Measurements from ENCODE around the gene EPB41L4A. TPM values are rescaled to one million over a fixed set of nuclear protein-coding genes. Genes with fewer than 3 reads are reported as not detected.
A peak's percentile ranks its signal among the peaks of the same experiment; 100 is the strongest.
"Not testable (repeated sequence)": the region's sequence is repeated elsewhere in the genome, so short reads cannot be mapped to it uniquely, and the experiment has no call there.

The EPB41L4A gene
- total RNA-seq, 1 donor from 2014 or later = 20.5 TPM

DNA sequence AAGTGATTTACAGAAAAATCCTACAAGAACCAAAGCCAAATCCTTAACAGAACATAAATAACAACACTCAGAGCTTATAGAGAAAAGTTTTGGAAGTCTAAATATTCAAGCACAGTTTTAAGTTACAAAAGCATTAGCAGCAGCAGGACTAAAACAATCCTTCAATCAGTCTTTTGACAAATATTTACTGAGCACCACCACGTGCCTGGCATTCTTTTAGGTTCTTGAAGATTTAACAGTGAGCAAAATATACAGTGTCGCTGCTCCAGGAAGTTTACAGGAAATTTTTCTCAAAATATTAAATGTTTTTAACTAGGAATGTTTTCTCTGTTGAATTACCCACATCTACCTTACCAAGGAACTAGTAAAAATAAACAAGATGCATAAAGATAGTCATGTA, 11.4 kb downstream of the EPB41L4A start:
- intact Hi-C loops (cut with DNase I) = no loop called here
- ATAC-seq (ENCODE audit: poor library complexity) (no peak), DNase-seq (no peak)

DNA sequence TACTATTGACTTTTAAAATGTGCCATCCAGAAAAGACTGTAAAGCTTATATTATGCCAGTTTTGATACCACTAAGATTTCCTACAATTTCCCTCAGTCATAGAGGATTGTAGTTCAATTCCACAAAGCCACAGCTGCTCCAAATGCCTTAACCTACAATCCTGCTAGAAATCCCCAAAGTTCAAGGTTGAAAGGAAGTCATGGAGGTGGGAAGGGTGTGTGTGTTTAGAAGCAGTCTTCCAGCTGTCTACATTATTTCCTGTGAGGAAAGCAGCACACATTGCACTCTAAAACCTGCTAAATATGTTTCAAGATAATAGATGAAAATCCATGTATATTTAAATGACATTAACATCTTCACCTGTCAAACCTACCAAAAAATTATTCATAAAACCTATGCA, 11.8 kb downstream of the EPB41L4A start:
- intact Hi-C loops (cut with DNase I) = no loop called here
- ATAC-seq (ENCODE audit: poor library complexity) (no peak), DNase-seq (no peak)

DNA sequence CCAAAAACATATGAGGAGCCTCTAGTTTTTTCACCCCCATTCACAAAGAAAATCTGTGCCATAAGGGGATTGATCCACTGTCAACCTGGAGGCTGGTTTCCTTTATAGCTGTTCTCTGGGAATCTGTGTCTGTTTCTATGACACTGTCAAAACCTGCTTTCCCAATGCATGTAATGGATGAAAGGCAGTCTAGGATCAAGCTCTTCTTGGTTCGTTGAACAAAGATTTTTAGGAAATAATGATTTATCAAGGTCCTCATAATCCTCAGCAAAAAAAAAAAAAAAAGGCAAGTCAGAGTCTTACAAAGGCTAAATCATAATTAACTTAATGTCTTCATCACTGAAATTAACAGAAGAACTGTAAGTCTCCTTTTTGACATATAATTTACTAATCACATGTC, 16.0 kb downstream of the EPB41L4A start:
- no peak for DNase-seq
- no peak for ATAC-seq (ENCODE audit: poor library complexity)
- intact Hi-C loops (cut with DNase I) = no loop called here

DNA sequence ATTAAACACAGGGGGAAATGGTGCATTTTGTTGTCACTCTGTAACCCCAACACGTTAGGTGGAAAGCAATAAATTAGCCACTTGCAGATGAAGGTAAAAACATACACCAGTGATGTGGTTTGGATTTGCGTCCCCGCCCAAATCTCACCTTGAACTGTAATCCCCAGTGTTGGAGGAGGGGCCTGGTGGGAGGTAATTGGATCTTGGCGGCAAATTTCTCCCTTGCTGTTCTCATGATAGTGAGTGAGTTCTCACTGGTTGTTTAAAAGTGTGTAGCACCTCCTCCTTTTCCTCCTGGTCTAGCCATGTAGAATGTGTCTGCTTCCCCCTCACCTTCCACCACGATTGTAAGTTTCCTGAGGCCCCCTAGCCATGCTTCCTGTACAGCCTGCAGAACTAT, 17.2 kb downstream of the EPB41L4A start:
- ATAC-seq (ENCODE audit: poor library complexity) = no peak

GRCh38 chr5:112397690-112398089, 21.4 kb downstream of the EPB41L4A start:
- DNase-seq = no peak
- intact Hi-C loops (cut with DNase I) = no loop called here
- no peak for ATAC-seq (ENCODE audit: poor library complexity)

More for the DNA sequence above, 17.2 kb downstream of the EPB41L4A start:
- no peak for DNase-seq
- intact Hi-C loops (cut with DNase I) = no loop called here

DNA sequence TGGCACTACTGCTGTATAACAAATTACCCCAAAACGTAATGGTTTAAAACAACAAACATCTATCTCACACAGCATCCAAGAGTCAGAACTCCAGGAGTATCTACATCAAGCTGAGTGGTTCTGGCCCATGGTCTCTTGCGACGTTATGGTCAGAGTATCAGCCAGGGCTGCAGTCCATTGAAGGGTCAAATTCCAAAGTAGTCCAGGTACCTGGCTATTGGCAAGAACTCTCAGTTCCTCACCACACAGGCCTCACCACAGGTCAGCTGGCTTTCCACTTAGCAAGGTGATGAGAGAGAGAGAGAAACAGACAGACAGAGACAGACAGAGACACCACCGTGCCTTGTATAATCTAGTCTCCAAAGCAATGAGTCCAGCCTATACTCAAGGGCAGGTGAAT, 22.6 kb downstream of the EPB41L4A start:
- DNase-seq (no peak), ATAC-seq (ENCODE audit: poor library complexity) (no peak)
- intact Hi-C loops (cut with DNase I) = no loop called here

- ATAC-seq (ENCODE audit: poor library complexity); DNase-seq; intact Hi-C loops (cut with DNase I): not testable (repeated sequence)
Observed at GRCh38 chr5:112395299-112395698, 23.8 kb downstream of the EPB41L4A start.

- DNase-seq = no peak
- no peak for ATAC-seq (ENCODE audit: poor library complexity)
- intact Hi-C loops (cut with DNase I) = no loop called here
Observed at GRCh38 chr5:112390327-112390726, 28.8 kb downstream of the EPB41L4A start.

DNA sequence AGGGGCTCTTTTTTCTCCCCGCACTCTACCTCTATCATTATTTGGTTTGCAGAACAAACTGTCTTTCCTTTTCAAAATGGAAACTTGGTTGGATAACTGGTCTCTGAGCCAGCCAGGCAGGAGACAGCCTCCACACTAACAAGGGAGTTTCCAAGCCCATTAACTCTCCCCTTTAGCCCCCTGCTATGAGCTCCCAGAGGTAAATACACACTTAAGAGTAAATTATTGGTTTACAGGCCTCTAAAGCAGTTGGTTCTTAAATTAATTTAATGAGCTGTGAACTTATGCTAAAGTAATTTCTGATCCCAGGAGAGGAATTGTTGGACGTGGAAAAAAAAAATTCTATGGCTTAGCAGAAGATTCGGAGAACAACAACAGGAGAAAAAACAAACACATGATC, 30.3 kb downstream of the EPB41L4A start:
- ATAC-seq (ENCODE audit: poor library complexity) = no peak

DNA sequence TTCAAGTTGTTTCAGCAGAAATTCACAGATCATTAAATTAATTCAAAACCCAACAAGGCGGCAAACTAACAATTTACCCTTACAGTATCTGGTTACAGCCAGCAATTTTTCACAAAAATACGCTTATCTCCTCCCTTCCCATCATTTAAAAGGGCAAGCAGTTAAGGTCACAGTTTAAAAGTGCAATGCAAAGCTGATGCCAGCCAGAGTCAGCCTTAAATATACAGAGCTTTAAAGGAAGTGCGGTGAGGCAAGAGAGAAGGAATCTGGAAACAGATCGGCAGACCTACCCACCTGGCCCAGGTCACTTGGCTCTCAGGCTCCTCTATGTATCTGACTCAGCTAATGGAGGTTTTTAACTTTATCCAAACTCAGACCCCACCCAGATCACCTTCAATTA, 31.0 kb downstream of the EPB41L4A start:
- intact Hi-C loops (cut with DNase I) = no loop called here
- no peak for DNase-seq
- no peak for ATAC-seq (ENCODE audit: poor library complexity)

More for the DNA sequence above, 30.3 kb downstream of the EPB41L4A start:
- intact Hi-C loops (cut with DNase I) = no loop called here
- no peak for DNase-seq

DNA sequence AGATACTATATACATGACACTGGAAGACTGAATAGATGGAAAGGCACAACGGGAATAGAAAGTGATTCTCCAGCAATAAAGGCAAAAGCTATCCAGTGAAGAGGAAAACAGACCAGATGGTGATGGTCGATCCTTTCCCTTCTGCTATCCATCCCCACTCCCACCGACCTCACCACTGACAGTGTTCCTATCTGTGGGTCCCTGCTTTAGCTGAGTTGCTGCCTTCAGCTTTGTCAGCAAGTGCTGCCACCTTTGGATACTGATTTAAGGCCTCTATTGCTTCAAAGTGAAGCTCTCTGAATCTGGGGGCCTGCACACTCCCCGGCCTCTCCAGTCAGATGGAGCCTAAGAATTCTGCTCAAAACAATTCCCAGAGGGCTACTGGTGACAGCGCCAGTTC, 32.3 kb downstream of the EPB41L4A start:
- no peak for ATAC-seq (ENCODE audit: poor library complexity)
- no peak for DNase-seq
- intact Hi-C loops (cut with DNase I) = no loop called here

DNA sequence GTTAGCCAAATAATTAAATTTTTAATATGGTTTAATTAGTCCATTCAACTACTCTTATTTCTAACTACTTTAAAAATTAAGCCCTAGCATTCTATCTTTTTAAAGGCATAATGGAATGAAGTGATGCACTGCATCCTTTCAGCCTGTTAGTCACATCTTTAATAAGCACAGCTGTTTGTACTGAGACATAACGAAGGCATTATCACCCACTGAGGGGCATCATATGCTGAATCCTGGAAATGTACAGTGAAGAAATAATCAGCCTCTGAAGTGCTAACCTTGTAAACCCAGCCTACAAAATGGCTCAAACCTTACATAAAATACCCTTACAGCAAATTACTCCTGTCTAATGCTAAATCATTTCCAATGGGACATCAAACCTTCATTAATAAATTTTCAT, 33.1 kb downstream of the EPB41L4A start:
- intact Hi-C loops (cut with DNase I) = no loop called here
- no peak for DNase-seq
- ATAC-seq (ENCODE audit: poor library complexity) = no peak

GRCh38 chr5:112385566-112385965, 33.5 kb downstream of the EPB41L4A start:
- intact Hi-C loops (cut with DNase I) = no loop called here
- DNase-seq (no peak), ATAC-seq (ENCODE audit: poor library complexity) (no peak)

GRCh38 chr5:112384523-112384922, 34.6 kb downstream of the EPB41L4A start:
- ATAC-seq (ENCODE audit: poor library complexity) (no peak), DNase-seq (no peak)
- intact Hi-C loops (cut with DNase I) = no loop called here

GRCh38 chr5:112382886-112383285, 36.2 kb downstream of the EPB41L4A start:
- no peak for ATAC-seq (ENCODE audit: poor library complexity)
- intact Hi-C loops (cut with DNase I) = no loop called here
- no peak for DNase-seq

GRCh38 chr5:112381521-112381920, 37.6 kb downstream of the EPB41L4A start:
- ATAC-seq (ENCODE audit: poor library complexity) = peak; percentile 38
- no peak for DNase-seq
- intact Hi-C loops (cut with DNase I) = no loop called here

GRCh38 chr5:112379542-112380325, 39.3 kb downstream of the EPB41L4A start:
- intact Hi-C loops (cut with DNase I) = no loop called here
- ATAC-seq (ENCODE audit: poor library complexity) (peak; percentile 44), DNase-seq (no peak)

GRCh38 chr5:112374818-112375217, 44.3 kb downstream of the EPB41L4A start:
- intact Hi-C loops (cut with DNase I) = no loop called here
- ATAC-seq (ENCODE audit: poor library complexity) = no peak
- no peak for DNase-seq

- ATAC-seq (ENCODE audit: poor library complexity) = peak; percentile 35
- intact Hi-C loops (cut with DNase I) = no loop called here
- DNase-seq = no peak
Observed at GRCh38 chr5:112374356-112374755, 44.7 kb downstream of the EPB41L4A start.

GRCh38 chr5:112373885-112374284, 45.2 kb downstream of the EPB41L4A start:
- intact Hi-C loops (cut with DNase I) = no loop called here
- peak; percentile 29 for ATAC-seq (ENCODE audit: poor library complexity)
- no peak for DNase-seq

DNA sequence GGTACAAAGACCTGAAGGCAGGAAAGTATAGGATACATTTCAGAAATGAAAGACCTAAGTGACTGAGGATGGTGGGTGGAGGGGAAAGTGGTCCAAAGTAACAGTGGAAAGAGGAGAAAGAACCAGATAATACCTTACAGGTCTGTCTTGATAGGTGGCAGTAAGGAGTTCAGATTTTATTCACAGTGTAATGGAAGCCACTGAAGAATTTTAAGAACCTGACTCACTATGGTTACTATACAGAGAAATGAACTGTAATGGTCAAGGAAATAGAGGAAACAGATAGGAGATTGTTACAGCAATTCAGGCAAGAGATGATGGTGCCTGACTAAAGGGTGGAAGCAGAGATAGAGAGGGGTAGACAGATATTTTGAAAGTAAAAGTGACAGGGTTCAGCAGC, 46.5 kb downstream of the EPB41L4A start:
- ATAC-seq (ENCODE audit: poor library complexity) = no peak
- intact Hi-C loops (cut with DNase I) = no loop called here
- DNase-seq = no peak

Measured in Right ventricle myocardium superior (tissue), 1 donor.